ENCODE measurements around the gene ARF1. TPM values are rescaled to one million over a fixed set of nuclear protein-coding genes. Genes with fewer than 3 reads are reported as not detected.

The ARF1 gene
- total RNA-seq, 1 donor from 2014 or later: 259 TPM

DNA sequence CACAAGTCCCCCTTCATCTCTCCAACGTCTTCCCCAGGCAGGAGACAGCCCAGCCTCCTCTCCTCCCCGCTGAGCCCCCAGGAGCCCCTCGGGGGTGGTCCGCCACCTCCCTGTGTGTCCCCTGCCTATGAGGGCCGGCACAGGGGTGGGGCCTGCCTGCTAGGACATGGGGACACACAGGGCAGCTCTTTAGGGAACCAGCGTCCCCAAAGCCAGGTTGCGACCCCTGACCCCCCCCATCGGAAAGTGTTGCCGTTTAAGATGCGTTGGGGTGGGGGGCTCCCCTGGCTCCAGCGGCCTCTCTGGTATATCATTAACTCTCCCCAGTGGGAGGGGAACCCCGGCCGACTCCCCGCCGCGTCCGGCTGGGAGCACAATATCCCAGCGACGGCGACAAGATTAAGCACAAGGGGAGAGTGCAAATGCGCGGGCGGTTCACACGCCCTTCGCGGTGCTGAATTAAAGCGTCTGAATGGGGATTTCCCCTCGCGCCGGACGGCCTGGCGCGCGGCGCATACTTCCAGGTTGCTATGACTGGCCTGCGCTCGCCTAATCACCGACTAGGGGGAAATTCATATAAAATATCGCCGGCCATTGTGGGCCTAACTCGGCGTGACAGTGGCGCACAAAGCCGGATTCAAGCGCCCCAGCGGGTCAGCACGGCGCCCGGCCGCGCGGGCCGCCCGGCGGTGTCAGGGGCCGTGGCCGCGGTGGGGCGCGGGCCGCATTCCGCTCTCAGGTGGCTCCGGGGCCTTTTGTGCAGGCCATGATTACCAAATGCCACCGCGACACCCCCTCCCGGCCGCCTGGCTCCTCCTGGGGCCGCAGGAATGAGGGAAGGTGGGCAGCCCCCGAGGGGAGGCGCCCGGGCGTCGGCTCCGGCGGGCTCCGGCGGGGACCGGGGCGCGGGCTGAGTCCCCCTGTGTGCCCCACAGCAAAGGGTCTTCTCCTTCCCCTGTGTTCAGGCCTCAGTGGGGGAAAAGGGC lies 44.8 kb upstream of the ARF1 start:
- no peak for DNase-seq (ENCODE audit: low spot score, unreplicated experiment)
- H3K36me3 Mint-ChIP-seq (ENCODE audit: insufficient read depth): no peaks in the 10 kb centered on the region
- peaks cover 30% of the 10 kb centered on the region for H3K27me3 Mint-ChIP-seq
- H3K9me3 Mint-ChIP-seq (ENCODE audit: low read depth): peaks cover 5% of the 10 kb centered on the region
- TF ChIP-seq, protein P1, sequence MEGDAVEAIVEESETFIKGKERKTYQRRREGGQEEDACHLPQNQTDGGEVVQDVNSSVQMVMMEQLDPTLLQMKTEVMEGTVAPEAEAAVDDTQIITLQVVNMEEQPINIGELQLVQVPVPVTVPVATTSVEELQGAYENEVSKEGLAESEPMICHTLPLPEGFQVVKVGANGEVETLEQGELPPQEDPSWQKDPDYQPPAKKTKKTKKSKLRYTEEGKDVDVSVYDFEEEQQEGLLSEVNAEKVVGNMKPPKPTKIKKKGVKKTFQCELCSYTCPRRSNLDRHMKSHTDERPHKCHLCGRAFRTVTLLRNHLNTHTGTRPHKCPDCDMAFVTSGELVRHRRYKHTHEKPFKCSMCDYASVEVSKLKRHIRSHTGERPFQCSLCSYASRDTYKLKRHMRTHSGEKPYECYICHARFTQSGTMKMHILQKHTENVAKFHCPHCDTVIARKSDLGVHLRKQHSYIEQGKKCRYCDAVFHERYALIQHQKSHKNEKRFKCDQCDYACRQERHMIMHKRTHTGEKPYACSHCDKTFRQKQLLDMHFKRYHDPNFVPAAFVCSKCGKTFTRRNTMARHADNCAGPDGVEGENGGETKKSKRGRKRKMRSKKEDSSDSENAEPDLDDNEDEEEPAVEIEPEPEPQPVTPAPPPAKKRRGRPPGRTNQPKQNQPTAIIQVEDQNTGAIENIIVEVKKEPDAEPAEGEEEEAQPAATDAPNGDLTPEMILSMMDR (IDR thresholded peaks at IDR 0.05; ENCODE audit: unreplicated experiment): no peak
- H3K27ac Mint-ChIP-seq: peak overlapping the region; percentile 22
- H3K4me1 Mint-ChIP-seq (ENCODE audit: low read depth): peaks cover 2% of the 10 kb centered on the region
- peak overlapping the region; percentile 59 for H3K4me3 Mint-ChIP-seq (ENCODE audit: low read depth)

DNA sequence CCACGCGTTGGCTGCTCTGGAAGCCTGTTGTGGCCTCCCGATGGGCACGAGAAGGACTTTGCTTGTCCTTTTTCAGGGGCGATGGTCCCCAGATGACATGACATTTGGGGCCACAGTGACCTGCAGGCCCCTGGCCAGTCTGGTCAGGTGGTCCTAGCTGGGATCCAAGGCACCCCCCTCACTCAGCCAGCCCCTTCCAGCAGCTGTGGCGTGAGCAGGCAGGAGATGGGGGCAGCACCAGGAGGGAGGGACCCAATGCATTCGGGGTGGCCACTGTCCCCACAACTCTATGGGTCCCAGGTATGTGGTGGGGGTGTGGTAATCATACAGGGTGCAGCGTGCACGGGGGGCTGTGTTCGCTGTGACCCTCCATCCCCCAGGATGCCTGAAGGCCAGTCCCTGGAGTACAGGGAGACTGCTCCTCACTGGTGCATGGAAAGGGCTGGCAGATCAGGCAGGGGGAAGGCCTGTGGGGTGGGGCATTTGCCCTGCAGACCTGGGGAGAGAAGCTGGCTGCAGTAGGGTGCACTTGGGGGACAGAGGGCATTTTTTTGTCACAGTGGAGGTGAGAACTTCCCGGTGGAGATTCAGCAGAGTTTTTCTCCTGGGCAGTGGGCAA lies 44.0 kb upstream of the ARF1 start:
- DNase-seq (ENCODE audit: low spot score, unreplicated experiment): no peak
- H3K27ac Mint-ChIP-seq: no peak overlapping the region
- peaks cover 2% of the 10 kb centered on the region for H3K4me1 Mint-ChIP-seq (ENCODE audit: low read depth)
- peaks cover 26% of the 10 kb centered on the region for H3K27me3 Mint-ChIP-seq
- TF ChIP-seq, protein P1 (IDR thresholded peaks at IDR 0.05; ENCODE audit: unreplicated experiment): no peak
- H3K36me3 Mint-ChIP-seq (ENCODE audit: insufficient read depth): no peaks in the 10 kb centered on the region
- H3K4me3 Mint-ChIP-seq (ENCODE audit: low read depth): no peak overlapping the region
- H3K9me3 Mint-ChIP-seq (ENCODE audit: low read depth): peaks cover 1% of the 10 kb centered on the region

DNA sequence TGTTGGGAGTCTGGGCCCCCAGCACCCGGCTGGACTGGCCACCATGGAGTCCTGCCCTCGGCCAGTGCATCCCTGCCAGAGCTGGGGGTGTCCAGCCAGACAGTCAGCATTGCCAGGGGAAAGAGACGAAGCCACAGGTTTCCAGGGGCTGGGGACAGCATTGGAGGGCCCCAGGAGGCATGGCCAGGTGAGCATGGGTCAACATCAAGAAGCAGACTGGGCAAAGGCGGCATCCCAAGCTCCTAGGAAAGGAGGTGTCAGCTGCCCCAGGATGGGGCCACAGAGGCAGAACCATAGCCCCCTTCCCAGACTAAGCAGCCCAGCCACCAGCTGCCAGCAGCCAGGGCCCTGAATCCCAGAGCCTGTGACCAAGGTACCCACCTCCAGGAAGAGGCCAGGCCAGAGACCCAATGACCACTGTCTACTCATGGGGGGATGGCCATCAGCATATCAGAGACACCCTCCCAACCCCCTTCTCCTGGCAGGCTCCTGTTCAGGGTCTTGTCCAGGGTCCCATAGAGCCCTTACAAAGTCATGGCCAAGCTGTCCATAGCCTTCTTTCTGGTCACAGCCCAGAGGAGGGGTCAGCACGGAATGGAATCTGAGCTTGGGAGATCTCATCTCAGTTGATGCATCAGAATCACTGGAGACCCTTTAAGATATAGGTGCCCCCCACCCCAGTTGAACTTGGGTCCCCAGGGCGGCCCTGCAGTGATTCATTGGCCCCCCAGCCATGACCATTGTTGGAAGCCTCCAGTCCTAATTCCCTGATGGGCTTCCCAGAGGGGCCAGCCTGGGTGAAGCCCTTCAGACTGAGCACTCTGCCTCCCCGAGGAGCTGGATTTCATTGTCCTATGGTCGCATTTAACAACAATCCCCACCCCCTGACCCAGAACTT lies 43.3 kb upstream of the ARF1 start:
- Mint-ChIP-seq H3K4me3 (ENCODE audit: low read depth) (no peak overlapping the region), H3K36me3 (ENCODE audit: insufficient read depth) (no peaks in the 10 kb centered on the region), H3K4me1 (ENCODE audit: low read depth) (peaks cover 2% of the 10 kb centered on the region), H3K27ac (no peak overlapping the region), H3K9me3 (ENCODE audit: low read depth) (no peaks in the 10 kb centered on the region), H3K27me3 (peaks cover 28% of the 10 kb centered on the region)
- DNase-seq (ENCODE audit: low spot score, unreplicated experiment): no peak
- TF ChIP-seq, protein P1 (IDR thresholded peaks at IDR 0.05; ENCODE audit: unreplicated experiment): no peak

DNA sequence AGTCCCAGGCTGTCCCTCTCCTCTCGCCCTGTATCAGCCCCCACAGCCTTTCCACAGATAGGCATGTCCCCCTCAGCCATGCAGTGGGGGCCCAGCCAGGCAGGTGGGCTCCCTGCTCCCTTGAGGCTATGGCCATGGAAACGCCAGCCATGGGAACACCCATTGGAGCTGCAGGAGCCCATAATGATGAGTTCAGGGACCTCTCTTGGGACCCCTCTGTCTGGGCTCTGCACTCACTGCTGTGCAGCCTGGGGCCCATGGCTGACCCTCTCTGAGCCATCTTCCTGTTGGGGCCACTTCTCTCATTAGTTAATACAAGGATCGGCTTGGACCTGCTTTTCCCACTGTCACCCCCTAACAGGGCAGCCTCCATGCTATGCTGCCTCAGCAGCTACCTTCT lies 42.5 kb upstream of the ARF1 start:
- H3K9me3 Mint-ChIP-seq (ENCODE audit: low read depth): no peaks in the 10 kb centered on the region
- DNase-seq (ENCODE audit: low spot score, unreplicated experiment): no peak

More for the DNA sequence above, 42.5 kb upstream of the ARF1 start:
- no peak overlapping the region for H3K27ac Mint-ChIP-seq
- TF ChIP-seq, protein P1 (IDR thresholded peaks at IDR 0.05; ENCODE audit: unreplicated experiment): no peak
- no peaks in the 10 kb centered on the region for H3K36me3 Mint-ChIP-seq (ENCODE audit: insufficient read depth)
- peaks cover 33% of the 10 kb centered on the region for H3K27me3 Mint-ChIP-seq
- H3K4me3 Mint-ChIP-seq (ENCODE audit: low read depth): no peak overlapping the region
- peaks cover 2% of the 10 kb centered on the region for H3K4me1 Mint-ChIP-seq (ENCODE audit: low read depth)

Data from progenitor cell of endocrine pancreas (in vitro differentiated cells).